NCI-H128 (cell line): Measurements from ENCODE around the gene PTPN3.

ENCODE experiments used
- DNase-seq: peaks from one replicate; lab custom pipeline; 2025; ENCODE audit not compliant: unreplicated experiment; lab: John Stamatoyannopoulos, UW

The PTPN3 gene

GRCh38 chr9:109453210-109453842, 44.8 kb downstream of the PTPN3 start:
- DNase-seq, result no peak

GRCh38 chr9:109452761-109453160, 45.3 kb downstream of the PTPN3 start:
- DNase-seq, result no peak

- DNase-seq, result no peak
These were observed 46.6 kb downstream of the PTPN3 start for GRCh38 chr9:109451311-109452025.

DNA sequence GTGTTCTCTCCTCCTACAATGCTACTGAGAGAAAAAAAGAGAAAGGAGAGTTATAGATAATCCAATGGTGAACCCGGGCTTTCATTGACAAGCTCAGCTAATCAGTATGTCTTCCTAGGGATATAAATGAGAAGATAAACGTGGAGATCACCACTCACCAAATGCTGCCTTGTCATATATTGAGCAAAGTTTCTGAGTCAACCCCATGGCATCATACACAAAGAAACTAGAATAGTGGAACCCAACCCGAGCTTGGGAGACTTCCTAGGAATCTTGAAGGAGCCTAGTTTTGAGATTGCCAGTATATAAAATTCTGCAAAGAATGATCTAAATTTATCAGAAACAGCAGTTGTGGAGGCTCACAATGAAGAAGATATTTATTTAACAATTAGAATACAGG, 47.8 kb downstream of the PTPN3 start:
- no peak for DNase-seq

DNA sequence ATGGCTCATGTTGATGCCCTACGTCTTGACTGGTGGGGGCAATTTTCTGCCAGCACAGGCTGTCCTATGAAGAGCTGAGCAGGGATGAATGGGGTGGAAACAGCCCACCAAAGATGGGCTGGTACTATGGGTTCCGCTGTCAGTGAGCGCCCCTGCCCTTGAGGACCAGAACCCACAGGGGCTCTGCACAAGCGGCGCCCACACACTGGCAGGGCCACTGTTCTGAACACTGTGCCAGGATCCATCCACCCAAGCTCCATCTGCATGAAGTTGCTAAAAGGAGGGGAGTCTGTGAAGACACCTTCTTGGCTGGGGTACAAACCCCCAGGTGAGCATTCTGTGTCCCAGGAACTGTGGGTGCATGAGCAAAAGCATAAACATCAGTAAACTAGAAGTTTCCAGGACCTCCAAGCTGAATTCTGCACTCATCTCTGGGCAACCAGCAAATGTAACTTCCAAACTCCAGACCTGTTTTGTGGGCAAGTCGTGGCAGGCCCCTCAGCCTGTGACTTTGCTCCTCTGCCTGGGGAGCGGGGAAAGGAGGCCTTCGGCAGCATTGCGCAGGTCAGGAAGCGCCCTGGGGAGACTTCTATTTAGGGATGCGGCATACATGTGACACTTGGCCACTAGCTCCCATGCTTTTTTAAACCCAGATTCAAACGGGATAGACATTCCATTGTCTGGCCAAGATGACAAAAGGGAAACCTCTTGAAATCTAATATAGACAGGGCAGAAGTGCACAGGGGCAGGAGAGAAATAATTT, 48.9 kb downstream of the PTPN3 start:
- DNase-seq, result no peak

DNA sequence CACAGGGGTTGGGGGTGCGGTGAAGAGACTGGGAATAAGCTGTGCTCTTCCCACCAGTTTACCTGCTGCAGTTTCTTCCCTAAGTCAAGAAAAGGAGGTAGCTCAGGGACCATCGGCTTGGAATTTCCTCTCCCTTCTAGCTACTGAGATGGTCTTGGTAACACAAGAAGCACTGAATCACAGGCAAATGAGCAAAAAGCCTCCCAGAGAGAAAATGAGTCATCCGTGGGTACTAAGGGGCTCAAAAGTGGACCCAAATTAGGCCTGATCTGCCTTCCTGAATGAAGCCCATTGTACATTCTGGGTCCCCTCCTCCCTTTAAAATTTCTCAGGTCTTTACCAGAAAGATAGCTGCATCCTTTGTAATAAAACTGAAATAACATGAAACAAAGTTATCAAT, 49.9 kb downstream of the PTPN3 start:
- no peak for DNase-seq

- DNase-seq, result no peak
These were observed 50.6 kb downstream of the PTPN3 start for GRCh38 chr9:109447329-109448076.

- DNase-seq, result no peak
These were observed 53.3 kb downstream of the PTPN3 start for GRCh38 chr9:109444771-109445320.

- no peak for DNase-seq
These were observed 55.4 kb downstream of the PTPN3 start for GRCh38 chr9:109442716-109443115.

GRCh38 chr9:109441296-109441695, 56.8 kb downstream of the PTPN3 start:
- no peak for DNase-seq

DNA sequence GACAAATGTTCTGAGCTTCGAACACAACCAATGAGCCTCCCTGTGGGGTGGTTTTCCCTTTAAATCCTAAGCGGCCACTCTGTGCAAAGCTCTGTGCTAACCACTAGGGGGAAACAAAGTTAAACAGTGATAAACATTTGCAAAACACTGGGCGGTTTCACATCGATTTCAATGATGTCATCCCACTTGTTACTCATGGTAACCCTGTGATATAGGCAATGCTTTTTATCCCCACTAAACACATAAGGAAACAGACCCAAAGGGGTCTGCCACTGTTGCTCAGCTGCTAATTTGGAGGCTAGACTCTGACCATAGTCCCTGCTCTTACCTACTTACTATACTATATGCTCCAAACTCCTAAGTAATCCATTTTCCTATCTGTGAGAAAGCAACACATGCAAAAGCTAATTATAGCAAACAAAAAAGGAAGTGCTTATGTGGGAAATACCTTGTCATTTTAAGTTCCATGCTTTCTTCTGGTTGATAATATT, 57.3 kb downstream of the PTPN3 start:
- peak; percentile 28 for DNase-seq

DNA sequence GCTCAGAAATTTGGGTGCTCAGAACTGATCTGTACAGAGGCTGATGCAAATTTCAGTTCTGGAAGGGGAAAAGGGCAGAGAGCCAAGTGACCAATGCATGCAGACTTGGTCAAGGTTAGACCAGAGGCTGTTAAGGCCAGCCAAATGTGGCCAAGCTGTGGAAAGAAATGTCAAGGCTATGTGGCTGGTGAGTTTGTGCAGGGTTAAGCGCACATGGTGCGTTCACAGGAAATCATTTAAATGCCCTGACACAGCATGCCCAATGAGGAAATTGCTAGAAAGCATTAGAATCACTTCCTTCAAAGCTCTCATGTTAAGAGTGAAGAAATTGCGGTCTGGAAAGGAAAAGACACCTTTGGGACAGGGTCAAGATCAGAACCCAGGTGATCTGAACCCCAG, 58.0 kb downstream of the PTPN3 start:
- DNase-seq, result no peak

GRCh38 chr9:109439378-109440116, 58.6 kb downstream of the PTPN3 start:
- no peak for DNase-seq

GRCh38 chr9:109437286-109437685, 60.8 kb downstream of the PTPN3 start:
- no peak for DNase-seq

DNA sequence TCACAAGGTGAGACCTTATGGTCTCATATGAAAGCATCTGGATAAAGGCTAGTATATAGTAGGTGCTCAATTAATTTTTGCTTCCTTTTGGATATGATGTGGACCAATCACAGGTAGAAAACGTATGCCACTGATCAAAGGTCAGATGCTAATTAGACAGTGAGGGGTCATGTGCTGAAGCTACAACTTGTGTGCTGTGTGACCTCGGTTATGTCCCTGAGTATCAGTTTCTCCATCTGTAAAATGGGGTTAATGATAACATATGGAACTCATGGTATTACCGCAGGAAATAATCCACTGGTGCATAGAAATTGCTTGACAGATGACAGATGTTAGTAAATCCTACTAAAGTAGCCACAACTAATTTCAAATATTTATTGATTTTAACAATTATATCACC, 62.0 kb downstream of the PTPN3 start:
- no peak for DNase-seq

GRCh38 chr9:109433476-109433875, 64.6 kb downstream of the PTPN3 start:
- no peak for DNase-seq

- no peak for DNase-seq
These were observed 67.9 kb downstream of the PTPN3 start for GRCh38 chr9:109430231-109430630.

DNA sequence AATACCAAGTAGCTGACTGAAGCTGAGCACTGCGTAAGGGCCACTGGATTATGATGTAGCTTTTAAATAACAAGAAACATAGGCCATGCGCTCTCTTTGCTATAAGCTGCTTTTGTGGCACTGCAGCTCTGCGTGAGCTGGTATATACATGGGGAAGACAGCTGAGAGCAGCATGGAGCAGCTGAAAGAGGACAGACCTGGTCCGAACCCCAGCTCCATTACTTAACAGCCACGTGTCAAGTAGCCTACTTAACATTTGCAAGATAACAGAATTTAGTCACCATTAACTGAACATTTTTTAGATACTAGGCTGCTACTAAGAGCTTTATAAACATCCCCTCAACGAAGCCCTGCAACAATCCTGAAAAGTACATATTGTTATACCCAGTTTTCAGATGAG, 69.3 kb downstream of the PTPN3 start:
- DNase-seq, result no peak

DNA sequence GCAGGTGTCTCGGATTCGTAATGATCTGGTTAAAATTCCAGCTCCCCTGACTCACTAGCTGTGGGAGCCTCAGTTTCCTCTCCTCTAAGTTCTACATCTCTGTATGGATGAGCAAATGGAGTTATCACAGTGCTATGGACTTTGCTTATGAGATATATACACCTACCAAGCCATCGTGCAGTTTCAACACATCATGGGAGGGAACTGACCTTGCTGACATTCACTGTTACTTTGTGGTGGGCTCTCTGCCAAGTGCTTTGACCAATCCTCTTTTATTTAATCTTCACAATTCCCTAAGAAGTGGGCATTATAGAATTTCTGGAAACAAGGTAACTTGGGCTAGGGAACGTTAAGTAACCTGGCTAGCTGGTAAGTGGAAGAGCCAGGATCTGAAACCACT, 70.2 kb downstream of the PTPN3 start:
- DNase-seq, result no peak
